ENCODE data around the gene ARMH2. TPM values are rescaled to one million over a fixed set of nuclear protein-coding genes. Genes with fewer than 3 reads are reported as not detected.
A peak's percentile ranks its signal among the peaks of the same experiment; 100 is the strongest.

Gene ARMH2
- total and polyA plus RNA-seq, 2 experiments from 2014 or later = not detected

- TF ChIP-seq ZNF462 (CRISPR knock-in tag; IDR thresholded peaks at IDR 0.05) = no peak
- no peak for TF ChIP-seq NANOG (IDR thresholded peaks at IDR 0.05; ENCODE audit: borderline replicate concordance)
- no peak for TF ChIP-seq STAT1 (IDR thresholded peaks at IDR 0.05; ENCODE audit: unreplicated experiment)
These were observed 30.9 kb upstream of the ARMH2 start (continued) for GRCh38 chr6:24829657-24830056.

- H3K27ac Mint-ChIP-seq = peak overlapping the region; percentile 75
- H3K36me3 Mint-ChIP-seq (ENCODE audit: low read depth) = peaks cover 8% of the 10 kb centered on the region; the same call in 1 of the 3 replicates
- ATAC-seq (no peak), DNase-seq (ENCODE audit: low spot score) (no peak)
- peaks cover 20% of the 10 kb centered on the region; the same call in 2 of the 3 replicates for H3K4me1 Mint-ChIP-seq
- Histone ChIP-seq H3F3A (replicated peaks; ENCODE audit: low read depth) (0 out of 2 replicates have a peak, but pooled peaks cover 5% of the 10 kb centered on the region), H3K27me3 (ENCODE audit: insufficient read depth) (no peaks in the 10 kb centered on the region), H3K27ac (ENCODE audit: low read depth) (peak overlapping the region; percentile 63; the same call in 1 of the 2 replicates), H3K4me3 (no peak overlapping the region), H4K20me1 (replicated peaks; ENCODE audit: insufficient read depth) (no peaks in the 10 kb centered on the region), H3K9me2 (ENCODE audit: insufficient read depth) (no peaks in the 10 kb centered on the region), H3K36me3 (ENCODE audit: insufficient read depth) (0 out of 2 replicates have a peak, but pooled peaks cover 2% of the 10 kb centered on the region), H3K79me2 (replicated peaks; ENCODE audit: insufficient read depth) (no peaks in the 10 kb centered on the region), H3K4me2 (no peak overlapping the region), H3K4me1 (ENCODE audit: insufficient read depth) (peaks cover 13% of the 10 kb centered on the region), H2AFZ (peak overlapping the region; percentile 93; the same call in 1 of the 2 replicates)
- TF ChIP-seq ZNF331 (CRISPR knock-in tag; IDR thresholded peaks at IDR 0.05; ENCODE audit: low read depth) = no peak
- TF ChIP-seq REST (IDR thresholded peaks at IDR 0.05; ENCODE audit: unreplicated experiment) = no peak
- H3K9me3 Mint-ChIP-seq = no peaks in the 10 kb centered on the region
- no peak overlapping the region for H3K4me3 Mint-ChIP-seq
- peaks cover 2% of the 10 kb centered on the region for H3K27me3 Mint-ChIP-seq (ENCODE audit: insufficient read depth, low read depth, poor library complexity)
These were observed 29.3 kb upstream of the ARMH2 start for GRCh38 chr6:24827970-24828369.

All from GM23338 (cell line).